Suprapubic skin (tissue), 4 donors: ENCODE data around the gene ESR2. TPM values are rescaled to one million over a fixed set of nuclear protein-coding genes. Genes with fewer than 3 reads are reported as not detected.

Experiments
- DNase-seq, 2 donors: peaks; one replicate each; pipeline ENCODE4 v3.0.0-alpha.2; 2019; ENCODE audit warnings: low spot score in 2 of 2
- H3K27ac ChIP-seq: fragments of 200-600 bp; sonication (generic); one replicate; pipeline ENCODE4 v1.5.1; 2019
- H3K27me3 ChIP-seq: fragments of 200-600 bp; sonication (generic); one replicate; pipeline ENCODE4 v1.5.1; 2019
- H3K36me3 ChIP-seq: fragments of 200-600 bp; sonication (generic); one replicate; pipeline ENCODE4 v1.5.1; 2019
- H3K4me1 ChIP-seq: fragments of 200-600 bp; sonication (generic); one replicate; pipeline ENCODE4 v1.5.1; 2019
- H3K4me3 ChIP-seq: fragments of 200-600 bp; sonication (generic); one replicate; pipeline ENCODE4 v1.5.1; 2019; ENCODE audit warnings: mild to moderate bottlenecking
- H3K9me3 ChIP-seq: fragments of 200-600 bp; sonication (generic); one replicate; pipeline ENCODE4 v1.5.1; 2019
- CTCF ChIP-seq, 2 donors: fragments of 200-600 bp in 1 of 2; fragments of 450-650 bp in 1 of 2; sonication (generic) in 1 of 2; IDR thresholded peaks; one replicate each; pipeline ENCODE4 v1.5.1; 2016 to 2019; ENCODE audit warnings: antibody characterized with exemption in 2 of 2, mild to moderate bottlenecking in 1 of 2, moderate library complexity in 1 of 2
- EP300 ChIP-seq: sonication (generic); formaldehyde crosslinking; IDR thresholded peaks from one replicate; pipeline ENCODE4 v1.6.1; 2017; ENCODE audit warnings: antibody characterized with exemption
- POLR2A ChIP-seq, 2 donors: fragments of 450-650 bp; IDR thresholded peaks; one replicate each; pipeline ENCODE4 v1.6.1; 2017; ENCODE audit warnings: antibody characterized with exemption in 2 of 2, mild to moderate bottlenecking in 2 of 2, moderate library complexity in 2 of 2
- POLR2AphosphoS5 ChIP-seq, 3 donors: sonication (generic); formaldehyde crosslinking; IDR thresholded peaks; one replicate each; pipeline ENCODE4 v1.6.1; 2017; ENCODE audit warnings: antibody characterized with exemption in 3 of 3
- WGBS: methylation state at CpG from one replicate; pipeline ENCODE4 v1.1.5; 2018; 5-methylcytosine and 5-hydroxymethylcytosine counted together
- total RNA-seq, 4 donors: library from RNA; depleted of rRNA; stranded (reverse); fragments of >200 nt; gene quantifications; one replicate each; pipeline ENCODE4 v1.1.0, GENCODE V29; 2016

The ESR2 gene
- total RNA-seq, 4 donors from 2014 or later: 0.38 to 1.4 (median 1.1) TPM; not detected in 1

- Histone ChIP-seq H3K4me3 (no peak overlapping the region), H3K4me1 (no peaks in the 10 kb centered on the region), H3K9me3 (no peaks in the 10 kb centered on the region), H3K27ac (no peak overlapping the region), H3K36me3 (peaks cover 91% of the 10 kb centered on the region), H3K27me3 (no peaks in the 10 kb centered on the region)
- no peak for DNase-seq
- no peak for TF ChIP-seq EP300
- no peak for TF ChIP-seq CTCF (IDR thresholded peaks at IDR 0.05)
- 84% methylated on average over 6 of the region's 14 CpGs for WGBS
These were observed 72.7 kb downstream of the ESR2 start for GRCh38 chr14:64221391-64222003.

GRCh38 chr14:64220466-64220865 is 73.7 kb downstream of the ESR2 start:
- Histone ChIP-seq H3K9me3 (no peaks in the 10 kb centered on the region), H3K27me3 (no peaks in the 10 kb centered on the region), H3K4me1 (no peaks in the 10 kb centered on the region), H3K4me3 (no peak overlapping the region), H3K36me3 (peaks cover 93% of the 10 kb centered on the region), H3K27ac (no peak overlapping the region)
- 83% methylated on average over 14 of the region's 14 CpGs for WGBS
- TF ChIP-seq POLR2A (IDR thresholded peaks at IDR 0.05): no peak
- no peak for TF ChIP-seq CTCF (IDR thresholded peaks at IDR 0.05)
- no peak for TF ChIP-seq POLR2AphosphoS5 (IDR thresholded peaks at IDR 0.05)
- no peak for TF ChIP-seq EP300
- no peak for DNase-seq

- TF ChIP-seq CTCF (IDR thresholded peaks at IDR 0.05) (no peak), POLR2A (IDR thresholded peaks at IDR 0.05) (no peak), EP300 (no peak), POLR2AphosphoS5 (IDR thresholded peaks at IDR 0.05) (no peak)
- Histone ChIP-seq H3K27ac (no peak overlapping the region), H3K36me3 (peaks cover 93% of the 10 kb centered on the region), H3K9me3 (no peaks in the 10 kb centered on the region), H3K4me3 (no peak overlapping the region), H3K4me1 (no peaks in the 10 kb centered on the region), H3K27me3 (no peaks in the 10 kb centered on the region)
- DNase-seq: no peak
- 92% methylated on average over 4 of the region's 4 CpGs for WGBS
These were observed 74.1 kb downstream of the ESR2 start for GRCh38 chr14:64220056-64220455.

- WGBS: 83% methylated on average over 15 of the region's 15 CpGs
- no peak for DNase-seq
- Histone ChIP-seq H3K9me3 (no peaks in the 10 kb centered on the region), H3K27ac (no peak overlapping the region), H3K4me1 (no peaks in the 10 kb centered on the region), H3K4me3 (no peak overlapping the region), H3K36me3 (peaks cover 93% of the 10 kb centered on the region), H3K27me3 (no peaks in the 10 kb centered on the region)
- no peak for TF ChIP-seq EP300
- TF ChIP-seq CTCF (IDR thresholded peaks at IDR 0.05): no peak
- TF ChIP-seq POLR2A (IDR thresholded peaks at IDR 0.05): no peak
- TF ChIP-seq POLR2AphosphoS5 (IDR thresholded peaks at IDR 0.05): no peak
These were observed 75.6 kb downstream of the ESR2 start for GRCh38 chr14:64218344-64219240.

GRCh38 chr14:64217834-64218233 is 76.3 kb downstream of the ESR2 start:
- Histone ChIP-seq H3K9me3 (no peaks in the 10 kb centered on the region), H3K27me3 (no peaks in the 10 kb centered on the region), H3K27ac (no peak overlapping the region), H3K4me1 (no peaks in the 10 kb centered on the region), H3K4me3 (no peak overlapping the region), H3K36me3 (peaks cover 92% of the 10 kb centered on the region)
- WGBS: 82% methylated on average over 7 of the region's 7 CpGs
- no peak for DNase-seq
- TF ChIP-seq POLR2A (IDR thresholded peaks at IDR 0.05) (no peak), POLR2AphosphoS5 (IDR thresholded peaks at IDR 0.05) (no peak), CTCF (IDR thresholded peaks at IDR 0.05) (no peak)
